Osteocyte (in vitro differentiated cells): ENCODE results near the gene KIF26A. TPM values are rescaled to one million over a fixed set of nuclear protein-coding genes. Genes with fewer than 3 reads are reported as not detected.

Source experiments
- DNase-seq: peaks from one replicate; pipeline ENCODE4 v3.0.0; 2021; ENCODE audit warnings: mixed read lengths; ENCODE audit not compliant: unreplicated experiment; ENCODE audit errors: extremely low spot score
- H3K27ac Mint-ChIP-seq: one replicate; pipeline ENCODE4 v1.8.0; 2021; ENCODE audit warnings: mild to moderate bottlenecking, mixed read lengths; ENCODE audit not compliant: unreplicated experiment
- H3K27me3 Mint-ChIP-seq: one replicate; pipeline ENCODE4 v1.8.0; 2021; ENCODE audit warnings: mixed read lengths; ENCODE audit not compliant: unreplicated experiment
- H3K36me3 Mint-ChIP-seq: one replicate; pipeline ENCODE4 v1.8.0; 2021; ENCODE audit warnings: mixed read lengths; ENCODE audit not compliant: unreplicated experiment
- H3K4me1 Mint-ChIP-seq: one replicate; pipeline ENCODE4 v1.8.0; 2021; ENCODE audit warnings: mixed read lengths; ENCODE audit not compliant: unreplicated experiment
- H3K4me3 Mint-ChIP-seq: one replicate; pipeline ENCODE4 v1.8.0; 2021; ENCODE audit warnings: mild to moderate bottlenecking, moderate library complexity, mixed read lengths; ENCODE audit not compliant: unreplicated experiment
- H3K9me3 Mint-ChIP-seq: one replicate; pipeline ENCODE4 v1.8.0; 2021; ENCODE audit warnings: mixed read lengths; ENCODE audit not compliant: unreplicated experiment
- microRNA-seq: library from miRNA; unstranded; fragments of <30 nt; microRNA quantifications from one replicate; pipeline ENCODE4 v1.1.0, GENCODE V29; 2020; ENCODE audit not compliant: unreplicated experiment
- total RNA-seq: library from RNA; stranded (reverse); gene quantifications from 2 replicates; pipeline ENCODE4 v1.2.1, GENCODE V29; 2021
- TF ChIP-seq, protein P1 (sequence below): fragments of 200-600 bp; sonication (generic); IDR thresholded peaks from 2 replicates; pipeline ENCODE4 v1.5.0; 2021; ENCODE audit warnings: antibody characterized with exemption, mild to moderate bottlenecking, moderate library complexity

KIF26A gene
- total RNA-seq, 1 donor from 2014 or later, result 4.5 TPM

DNA sequence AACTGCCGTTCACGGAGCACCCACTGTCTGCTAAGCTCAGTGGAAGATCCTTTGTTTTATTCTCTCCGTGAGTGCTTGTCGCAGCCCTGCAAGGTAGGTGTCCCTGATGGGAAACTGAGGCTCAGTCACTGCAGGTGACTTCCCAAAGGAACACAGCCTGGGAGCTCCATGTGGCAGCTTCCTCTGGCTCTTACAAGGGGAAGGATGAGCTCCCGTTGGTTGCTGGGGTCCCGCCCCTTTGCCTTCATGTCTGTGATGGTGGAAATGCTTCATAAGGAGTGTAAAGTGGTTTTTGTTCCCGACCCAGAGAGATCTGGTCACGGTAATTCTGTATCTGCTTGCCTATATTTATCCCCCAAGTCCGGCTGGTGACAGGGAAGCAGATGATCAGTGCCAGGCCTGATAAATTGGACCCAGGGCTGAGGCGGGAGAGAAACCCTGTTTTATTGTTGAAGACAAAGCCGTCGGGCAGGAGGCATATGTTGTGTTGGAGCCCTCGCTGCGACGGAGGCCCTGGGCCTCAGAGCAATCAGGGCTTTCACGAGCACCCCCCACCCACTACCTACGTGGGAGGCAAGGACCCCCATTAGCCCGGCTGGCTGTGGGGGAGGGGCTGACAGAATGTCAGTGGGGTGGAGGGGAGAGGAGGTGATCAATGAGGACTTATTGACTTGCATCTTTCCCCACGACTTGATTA is 91.9 kb downstream of the KIF26A start:
- TF ChIP-seq, protein P1, sequence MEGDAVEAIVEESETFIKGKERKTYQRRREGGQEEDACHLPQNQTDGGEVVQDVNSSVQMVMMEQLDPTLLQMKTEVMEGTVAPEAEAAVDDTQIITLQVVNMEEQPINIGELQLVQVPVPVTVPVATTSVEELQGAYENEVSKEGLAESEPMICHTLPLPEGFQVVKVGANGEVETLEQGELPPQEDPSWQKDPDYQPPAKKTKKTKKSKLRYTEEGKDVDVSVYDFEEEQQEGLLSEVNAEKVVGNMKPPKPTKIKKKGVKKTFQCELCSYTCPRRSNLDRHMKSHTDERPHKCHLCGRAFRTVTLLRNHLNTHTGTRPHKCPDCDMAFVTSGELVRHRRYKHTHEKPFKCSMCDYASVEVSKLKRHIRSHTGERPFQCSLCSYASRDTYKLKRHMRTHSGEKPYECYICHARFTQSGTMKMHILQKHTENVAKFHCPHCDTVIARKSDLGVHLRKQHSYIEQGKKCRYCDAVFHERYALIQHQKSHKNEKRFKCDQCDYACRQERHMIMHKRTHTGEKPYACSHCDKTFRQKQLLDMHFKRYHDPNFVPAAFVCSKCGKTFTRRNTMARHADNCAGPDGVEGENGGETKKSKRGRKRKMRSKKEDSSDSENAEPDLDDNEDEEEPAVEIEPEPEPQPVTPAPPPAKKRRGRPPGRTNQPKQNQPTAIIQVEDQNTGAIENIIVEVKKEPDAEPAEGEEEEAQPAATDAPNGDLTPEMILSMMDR, result no peak
- no peak for DNase-seq
- no peaks in the 10 kb centered on the region for H3K4me1 Mint-ChIP-seq
- no peak overlapping the region for H3K27ac Mint-ChIP-seq
- H3K27me3 Mint-ChIP-seq, result no peaks in the 10 kb centered on the region
- H3K4me3 Mint-ChIP-seq, result no peak overlapping the region
- H3K36me3 Mint-ChIP-seq, result no peaks in the 10 kb centered on the region
- H3K9me3 Mint-ChIP-seq, result peaks cover 14% of the 10 kb centered on the region

Small RNAs within 50 kb of the gene (microRNA-seq; reads per million reads assigned to microRNA genes)
- gene MIR203A (not detected), gene MIR203B (not detected)

Other genes starting within 250 kb of the KIF26A start
- not detected in 2 replicates for gene TDRD9, start 210.1 kb upstream of the KIF26A start, total RNA-seq
- gene RD3L, start 196.1 kb upstream of the KIF26A start, total RNA-seq, result not detected in 2 replicates
- not detected in 2 replicates for gene ASPG, start 52.9 kb upstream of the KIF26A start, total RNA-seq